IMR-90 (cell line): ENCODE data around the gene SGTB. TPM values are rescaled to one million over a fixed set of nuclear protein-coding genes. Genes with fewer than 3 reads are reported as not detected.

ENCODE experiments used
- ATAC-seq: fragments of 200-7000 bp; cut with Tn5 transposase; 2 replicates; pipeline ENCODE4 v1.9.1; 2020; ENCODE audit warnings: low read depth, mild to moderate bottlenecking, moderate library complexity
- BruUV-seq: library from RNA; stranded (reverse); fragments of 400-500 nt; replicated peaks from 2 replicates; lab custom pipeline; 2021; lab: Mats Ljungman, UMichigan
- CTCF ChIA-PET: fragments of 300-600 bp; formaldehyde crosslinking; extraction: SDS; loops from one replicate; lab custom pipeline; 2021; ENCODE audit warnings: antibody characterized with exemption; lab: Yijun Ruan, JAX
- POLR2A ChIA-PET: fragments of 300-600 bp; sonication (Branson Sonifier 250); formaldehyde crosslinking; loops from one replicate; lab custom pipeline; 2022; ENCODE audit warnings: antibody characterized with exemption; ENCODE audit not compliant: unreplicated experiment; lab: Charles Lee
- DNase-seq: peaks from one replicate; pipeline ENCODE4 v3.0.0; 2013
- H2AFZ ChIP-seq: replicated peaks from 2 replicates; pipeline ENCODE3; 2013; ENCODE audit warnings: low read length, mild to moderate bottlenecking; ENCODE audit not compliant: poor library complexity
- H2AK5ac ChIP-seq: 2 replicates; pipeline ENCODE4 v1.6.1; 2013; ENCODE audit warnings: low read depth, low read length, inconsistent platforms
- H2AK9ac ChIP-seq: replicated peaks from 2 replicates; pipeline ENCODE3; 2013; ENCODE audit warnings: mild to moderate bottlenecking, low read depth, low read length, moderate library complexity; ENCODE audit not compliant: poor library complexity
- H2BK120ac ChIP-seq: 2 replicates; pipeline ENCODE4 v1.6.1; 2013; ENCODE audit warnings: low read depth, low read length, inconsistent platforms
- H2BK15ac ChIP-seq: 3 replicates; pipeline ENCODE4 v1.6.1; 2013; ENCODE audit warnings: low read depth, low read length, inconsistent platforms
- H2BK20ac ChIP-seq: 2 replicates; pipeline ENCODE4 v1.6.1; 2013; ENCODE audit warnings: low read depth, mild to moderate bottlenecking, inconsistent platforms, low read length, moderate library complexity
- H2BK5ac ChIP-seq: 2 replicates; pipeline ENCODE4 v1.6.1; 2013; ENCODE audit warnings: mild to moderate bottlenecking, low read depth, low read length, inconsistent platforms; ENCODE audit not compliant: poor library complexity, severe bottlenecking
- H3K14ac ChIP-seq: replicated peaks from 2 replicates; pipeline ENCODE4 v1.6.1; 2013; ENCODE audit warnings: low read depth, low read length, inconsistent platforms
- H3K18ac ChIP-seq: 2 replicates; pipeline ENCODE4 v1.6.1; 2013; ENCODE audit warnings: low read depth, low read length, control low read depth
- H3K23ac ChIP-seq: 2 replicates; pipeline ENCODE4 v1.6.1; 2013; ENCODE audit warnings: low read depth, low read length, inconsistent platforms
- H3K27ac ChIP-seq: 2 replicates; pipeline ENCODE4 v1.5.1; 2013; ENCODE audit warnings: mild to moderate bottlenecking, control low read depth, low read length; ENCODE audit not compliant: insufficient read depth
- H3K27me3 ChIP-seq: 2 replicates; pipeline ENCODE4 v1.6.1; 2013; ENCODE audit warnings: low read length; ENCODE audit not compliant: control insufficient read depth, insufficient read depth
- H3K36me3 ChIP-seq: 2 replicates; pipeline ENCODE4 v1.6.1; 2013; ENCODE audit warnings: low read length, mixed read lengths; ENCODE audit not compliant: control insufficient read depth, insufficient read depth
- H3K4ac ChIP-seq: 2 replicates; pipeline ENCODE4 v1.6.1; 2013; ENCODE audit warnings: low read depth, low read length, inconsistent platforms
- H3K4me1 ChIP-seq: 2 replicates; pipeline ENCODE4 v1.6.1; 2013; ENCODE audit warnings: low read length, mixed read lengths; ENCODE audit not compliant: control insufficient read depth, insufficient read depth
- H3K4me2 ChIP-seq: 2 replicates; pipeline ENCODE4 v1.6.1; 2013; ENCODE audit warnings: low read depth, mild to moderate bottlenecking, control low read depth, low read length, moderate library complexity
- H3K4me3 ChIP-seq: 2 replicates; pipeline ENCODE4 v1.5.1; 2013; ENCODE audit warnings: low read depth, mild to moderate bottlenecking, control low read depth, low read length, moderate library complexity; ENCODE audit not compliant: insufficient read depth
- H3K56ac ChIP-seq: 2 replicates; pipeline ENCODE4 v1.6.1; 2013; ENCODE audit warnings: low read length, inconsistent platforms; ENCODE audit not compliant: insufficient read depth; ENCODE audit errors: extremely low read depth
- H3K79me1 ChIP-seq, 2 experiments: 2 replicates each; pipeline ENCODE4 v1.6.1; 2013; ENCODE audit warnings: low read length in 2 of 2, inconsistent platforms in 1 of 2, low read depth in 1 of 2
- H3K9ac ChIP-seq: 2 replicates; pipeline ENCODE4 v1.6.1; 2013; ENCODE audit warnings: low read depth, low read length, control low read depth
- H3K9me1 ChIP-seq: 2 replicates; pipeline ENCODE4 v1.6.1; 2013; ENCODE audit warnings: low read length, inconsistent platforms; ENCODE audit not compliant: insufficient read depth
- H3K9me3 ChIP-seq: 2 replicates; pipeline ENCODE4 v1.6.1; 2013; ENCODE audit warnings: low read length; ENCODE audit not compliant: control insufficient read depth, insufficient read depth
- H4K20me1 ChIP-seq: 2 replicates; pipeline ENCODE4 v1.6.1; 2013; ENCODE audit warnings: low read length, inconsistent platforms; ENCODE audit not compliant: insufficient read depth
- H4K5ac ChIP-seq: 2 replicates; pipeline ENCODE4 v1.6.1; 2013; ENCODE audit warnings: mild to moderate bottlenecking, low read depth, low read length, control low read depth
- H4K8ac ChIP-seq, 2 experiments: 2 replicates each; pipeline ENCODE4 v1.6.1; 2013; ENCODE audit warnings: low read depth in 2 of 2, low read length in 2 of 2, control low read depth in 1 of 2, inconsistent platforms in 1 of 2
- H4K91ac ChIP-seq: 2 replicates; pipeline ENCODE4 v1.6.1; 2013; ENCODE audit warnings: low read depth, low read length, inconsistent platforms; ENCODE audit not compliant: insufficient read depth
- BHLHE40 ChIP-seq: fragments of 150-350 bp; IDR thresholded peaks from 2 replicates; pipeline ENCODE4 v1.6.1; 2016; ENCODE audit warnings: mild to moderate bottlenecking, low read depth, low read length
- MAZ ChIP-seq: IDR thresholded peaks from 2 replicates; pipeline ENCODE4 v1.6.1; 2012; ENCODE audit warnings: low read depth, mild to moderate bottlenecking, low read length, improper control_type of control experiment, moderate library complexity, borderline replicate concordance
- NFE2L2 ChIP-seq: fragments of 150-350 bp; IDR thresholded peaks from 2 replicates; pipeline ENCODE4 v1.6.1; 2016; ENCODE audit warnings: low read depth, mild to moderate bottlenecking, low read length
- SMC3 ChIP-seq: fragments of 150-350 bp; IDR thresholded peaks from 2 replicates; pipeline ENCODE4 v1.6.1; 2016; ENCODE audit warnings: low read depth, mild to moderate bottlenecking, antibody characterized with exemption, low read length, moderate library complexity
- WGBS, 2 experiments: methylation state at CpG; one replicate each; pipeline versions ENCODE4 v1.1.5 to v1.1.7; 2013; ENCODE audit warnings: missing lambda C conversion rate in 2 of 2; ENCODE audit not compliant: insufficient read length in 1 of 2; ENCODE audit errors: extremely low coverage in 2 of 2; 5-methylcytosine and 5-hydroxymethylcytosine counted together
- dilution Hi-C: fragments of 300-500 bp; cut with HindIII; formaldehyde crosslinking; loops from one replicate; pipeline ENCODE4 v1.14.3; 2018; ENCODE audit warnings: low sequenced_read_pairs; ENCODE audit not compliant: unreplicated experiment
- in situ Hi-C: fragments of 300-500 bp; cut with MboI; formaldehyde crosslinking; loops from 3 replicates; pipeline ENCODE4 v1.14.3; 2019; ENCODE audit warnings: low sequenced_read_pairs, inconsistent platforms, mixed read lengths
- intact Hi-C: fragments of 100-400 bp; cut with micrococcal nuclease; formaldehyde crosslinking; loops from 2 replicates; pipeline ENCODE4 v1.10.0; 2022
- polyA plus RNA-seq, 3 experiments: library from polyadenylated mRNA; depleted of rRNA; stranded (reverse); fragments of >200 nt; gene quantifications; 2 replicates each; pipeline ENCODE4 v1.2.3, GENCODE V29; 2012; ENCODE audit warnings: low replicate concordance in 1 of 3
- total RNA-seq: library from RNA; depleted of rRNA; stranded (reverse); fragments of >200 nt; gene quantifications from 2 replicates; pipeline ENCODE4 v1.2.3, GENCODE V29; 2012

The SGTB gene
- total and polyA plus RNA-seq, 2 of the 4 experiments (the other 2 are of a cell fraction), result 7.5 to 15.1 TPM

GRCh38 chr5:65695162-65695755 lies 26.6 kb downstream of the SGTB start:
- H3K4me2 ChIP-seq, result no peak overlapping the region
- no peak overlapping the region for H4K8ac ChIP-seq
- H3K9ac ChIP-seq, result no peak overlapping the region
- no peaks in the 10 kb centered on the region for H3K4me1 ChIP-seq
- no peak overlapping the region for H3K4me3 ChIP-seq
- no peak overlapping the region for H3K14ac ChIP-seq
- intact Hi-C loops, result no loop called here
- no peak overlapping the region for H2BK120ac ChIP-seq
- DNase-seq (no peak), ATAC-seq (no peak)
- no peak overlapping the region for H2AK9ac ChIP-seq
- H3K36me3 ChIP-seq, result peaks cover 5% of the 10 kb centered on the region; the same call in 1 of the 2 replicates
- ChIA-PET CTCF (no interaction called here), POLR2A (no interaction called here)
- no peak overlapping the region for H3K18ac ChIP-seq
- 100% methylated on average over 1 of the region's 4 CpGs; no CpG with 5 or more reads in 1 of the 2 experiments for WGBS, 2 experiments
- H4K20me1 ChIP-seq, result no peaks in the 10 kb centered on the region
- H3K9me1 ChIP-seq, result peaks cover 4% of the 10 kb centered on the region
- H2BK20ac ChIP-seq, result no peak overlapping the region
- no peak overlapping the region for H3K27ac ChIP-seq
- H4K5ac ChIP-seq, result no peak overlapping the region
- H3K27me3 ChIP-seq, result no peaks in the 10 kb centered on the region
- no peaks in the 10 kb centered on the region for H3K9me3 ChIP-seq
- no peak overlapping the region for H3K4ac ChIP-seq
- no peak overlapping the region for H3K23ac ChIP-seq
- no TSS peak for BruUV-seq
- no peak overlapping the region for H4K91ac ChIP-seq
- H2BK15ac ChIP-seq, result no peak overlapping the region
- no peak overlapping the region for H2AFZ ChIP-seq
- in situ Hi-C loops, result no loop called here
- H2BK5ac ChIP-seq, result no peak overlapping the region
- H3K79me1 ChIP-seq, result peaks cover 0 to 4% of the 10 kb centered on the region in 2 experiments; a peak in 3 of 4 replicates
- dilution Hi-C loops, result no loop called here
- TF ChIP-seq BHLHE40, result no peak
- no peak for TF ChIP-seq MAZ
- no peak for TF ChIP-seq NFE2L2
- no peak for TF ChIP-seq SMC3
- no peak overlapping the region for H2AK5ac ChIP-seq
- H3K56ac ChIP-seq, result no peak overlapping the region
